Glutamatergic neuron (in vitro differentiated cells): Measurements from ENCODE around the gene ZDHHC8. TPM values are rescaled to one million over a fixed set of nuclear protein-coding genes. Genes with fewer than 3 reads are reported as not detected.

Experiments used
- DNase-seq: peaks from one replicate; pipeline ENCODE4 v3.0.0; 2022
- H3K27ac Mint-ChIP-seq: one replicate; pipeline ENCODE4 v1.8.0; 2020; ENCODE audit warnings: mild to moderate bottlenecking, mixed read lengths, inconsistent platforms; ENCODE audit not compliant: unreplicated experiment
- H3K27me3 Mint-ChIP-seq: one replicate; pipeline ENCODE4 v1.8.0; 2020; ENCODE audit warnings: mild to moderate bottlenecking, moderate library complexity, mixed read lengths, inconsistent platforms; ENCODE audit not compliant: unreplicated experiment
- H3K36me3 Mint-ChIP-seq: one replicate; pipeline ENCODE4 v1.8.0; 2020; ENCODE audit warnings: mild to moderate bottlenecking, mixed read lengths, inconsistent platforms; ENCODE audit not compliant: unreplicated experiment
- H3K4me1 Mint-ChIP-seq: one replicate; pipeline ENCODE4 v1.8.0; 2020; ENCODE audit warnings: mild to moderate bottlenecking, low read depth, mixed read lengths, inconsistent platforms; ENCODE audit not compliant: unreplicated experiment
- H3K4me3 Mint-ChIP-seq: one replicate; pipeline ENCODE4 v1.8.0; 2020; ENCODE audit warnings: mild to moderate bottlenecking, mixed read lengths, inconsistent platforms; ENCODE audit not compliant: unreplicated experiment
- H3K9me3 Mint-ChIP-seq: one replicate; pipeline ENCODE4 v1.8.0; 2020; ENCODE audit warnings: mild to moderate bottlenecking, moderate library complexity, mixed read lengths, inconsistent platforms; ENCODE audit not compliant: unreplicated experiment
- CTCF ChIP-seq: fragments of 200-600 bp; sonication (generic); IDR thresholded peaks from one replicate; pipeline ENCODE4 v1.5.0; 2021; ENCODE audit not compliant: partially characterized antibody, unreplicated experiment
- total RNA-seq: library from RNA; stranded (reverse); fragmentation: NEBNext Ultra II Directional; extraction: Animal tissue kit (Norgen Biotek cat#: 25700); gene quantifications from one replicate; pipeline ENCODE4 v1.2.1, GENCODE V29; 2021; ENCODE audit not compliant: unreplicated experiment

Gene ZDHHC8
- total RNA-seq, 1 donor from 2014 or later, result 119 TPM

- H3K36me3 Mint-ChIP-seq, result peaks cover 14% of the 10 kb centered on the region
- peaks cover 14% of the 10 kb centered on the region for H3K27me3 Mint-ChIP-seq
- peak overlapping the region; percentile 77 for H3K27ac Mint-ChIP-seq
These were observed 26.0 kb upstream of the ZDHHC8 start for GRCh38 chr22:20105456-20106204.

GRCh38 chr22:20106205-20106848 lies 25.3 kb upstream of the ZDHHC8 start:
- Mint-ChIP-seq H3K27me3 (peaks cover 20% of the 10 kb centered on the region), H3K36me3 (peaks cover 14% of the 10 kb centered on the region), H3K27ac (peak overlapping the region; percentile 84), H3K9me3 (peaks cover 13% of the 10 kb centered on the region), H3K4me3 (peak overlapping the region; percentile 52), H3K4me1 (peaks cover 34% of the 10 kb centered on the region)
- peak; percentile 32 for DNase-seq
- TF ChIP-seq CTCF, result no peak

More at GRCh38 chr22:20105456-20106204, 26.0 kb upstream of the ZDHHC8 start:
- no peak for TF ChIP-seq CTCF
- DNase-seq, result peak; percentile 4
- peaks cover 34% of the 10 kb centered on the region for H3K4me1 Mint-ChIP-seq
- H3K9me3 Mint-ChIP-seq, result peaks cover 13% of the 10 kb centered on the region
- no peak overlapping the region for H3K4me3 Mint-ChIP-seq

- no peak overlapping the region for H3K4me3 Mint-ChIP-seq
- H3K27ac Mint-ChIP-seq, result peak overlapping the region; percentile 84
- peak; percentile 16 for DNase-seq
- peaks cover 34% of the 10 kb centered on the region for H3K4me1 Mint-ChIP-seq
- peaks cover 14% of the 10 kb centered on the region for H3K36me3 Mint-ChIP-seq
- H3K9me3 Mint-ChIP-seq, result peaks cover 13% of the 10 kb centered on the region
- peaks cover 21% of the 10 kb centered on the region for H3K27me3 Mint-ChIP-seq
- TF ChIP-seq CTCF, result no peak
These were observed 24.8 kb upstream of the ZDHHC8 start for GRCh38 chr22:20106849-20107237.

- Mint-ChIP-seq H3K36me3 (peaks cover 9% of the 10 kb centered on the region), H3K4me1 (peaks cover 34% of the 10 kb centered on the region), H3K27me3 (peaks cover 19% of the 10 kb centered on the region), H3K9me3 (peaks cover 8% of the 10 kb centered on the region), H3K27ac (peak overlapping the region; percentile 69), H3K4me3 (peak overlapping the region; percentile 20)
- peak; percentile 6 for DNase-seq
- no peak for TF ChIP-seq CTCF
These were observed 24.1 kb upstream of the ZDHHC8 start for GRCh38 chr22:20107471-20107901.
